GM19238 (cell line): ENCODE measurements around the gene UNC80.

Experiments
- DNase-seq: peaks from one replicate; pipeline ENCODE4 v3.0.0; 2011; ENCODE audit warnings: low spot score; ENCODE audit not compliant: insufficient read length

UNC80 gene

GRCh38 chr2:210004881-210005280 is 233.2 kb downstream of the UNC80 start:
- no peak for DNase-seq

GRCh38 chr2:210007895-210008294 is 236.3 kb downstream of the UNC80 start:
- no peak for DNase-seq

GRCh38 chr2:210009126-210009525 is 237.5 kb downstream of the UNC80 start:
- no peak for DNase-seq

GRCh38 chr2:210009896-210010295 is 238.3 kb downstream of the UNC80 start:
- DNase-seq = no peak

- DNase-seq = no peak
Observed at GRCh38 chr2:210020138-210020537, 248.5 kb downstream of the UNC80 start.

- no peak for DNase-seq
Observed at GRCh38 chr2:210022824-210023223, 251.2 kb downstream of the UNC80 start.

GRCh38 chr2:210027608-210028007 is 256.0 kb downstream of the UNC80 start:
- DNase-seq = no peak

GRCh38 chr2:210028178-210028577 is 256.5 kb downstream of the UNC80 start:
- no peak for DNase-seq

GRCh38 chr2:210034087-210034683 is 262.6 kb downstream of the UNC80 start:
- DNase-seq = no peak

GRCh38 chr2:210035679-210036078 is 264.0 kb downstream of the UNC80 start:
- DNase-seq = no peak

GRCh38 chr2:210038078-210038477 is 266.4 kb downstream of the UNC80 start:
- no peak for DNase-seq

- DNase-seq = no peak
Observed at GRCh38 chr2:210046851-210047500, 275.3 kb downstream of the UNC80 start.
